GM12878 (cell line): ENCODE data around the gene SYNGR3. TPM values are rescaled to one million over a fixed set of nuclear protein-coding genes. Genes with fewer than 3 reads are reported as not detected.

Experiments used
- BMI1 ChIP-seq: fragments of 450-650 bp; IDR thresholded peaks from 2 replicates; pipeline ENCODE4 v1.6.1; 2016; ENCODE audit warnings: mild to moderate bottlenecking, moderate library complexity, borderline replicate concordance
- CBFB ChIP-seq: IDR thresholded peaks from 2 replicates; pipeline ENCODE4 v1.6.1; 2016; ENCODE audit warnings: antibody characterized with exemption, low read depth
- CREM ChIP-seq: IDR thresholded peaks from 2 replicates; pipeline ENCODE4 v1.6.1; 2014; ENCODE audit warnings: antibody characterized with exemption, low read depth
- EGR1 ChIP-seq, 2 experiments: IDR thresholded peaks; 1 replicate in 1 of 2; 2 replicates in 1 of 2; pipeline ENCODE4 v1.6.1; 2011 to 2012; ENCODE audit warnings: low read depth in 2 of 2, low read length in 2 of 2, borderline replicate concordance in 1 of 2, mild to moderate bottlenecking in 1 of 2, moderate library complexity in 1 of 2
- EZH2 ChIP-seq: IDR thresholded peaks from 2 replicates; pipeline ENCODE4 v1.6.1; 2012; ENCODE audit warnings: low read depth, mild to moderate bottlenecking, control low read depth, inconsistent platforms, low read length, borderline replicate concordance; ENCODE audit not compliant: control insufficient read depth
- FOS ChIP-seq: IDR thresholded peaks from 3 replicates; pipeline ENCODE4 v1.6.1; 2011; ENCODE audit warnings: borderline replicate concordance; ENCODE audit not compliant: insufficient read length; ENCODE audit errors: extremely low read depth
- GATAD2B ChIP-seq: fragments of 450-650 bp; conservative IDR thresholded peaks from 2 replicates; pipeline ENCODE4 v1.6.1; 2017; ENCODE audit warnings: low read depth, mild to moderate bottlenecking, moderate library complexity
- IRF4 ChIP-seq: IDR thresholded peaks from 2 replicates; pipeline ENCODE4 v1.6.1; 2011; ENCODE audit warnings: low read depth, low read length
- IRF5 ChIP-seq: fragments of 450-650 bp; IDR thresholded peaks from 2 replicates; pipeline ENCODE4 v1.6.1; 2017; ENCODE audit warnings: borderline replicate concordance
- JUND ChIP-seq: IDR thresholded peaks from 2 replicates; pipeline ENCODE4 v1.6.1; 2012; ENCODE audit warnings: low read depth, mild to moderate bottlenecking, low read length, improper control_type of control experiment, moderate library complexity
- KLF5 ChIP-seq: fragments of 450-650 bp; IDR thresholded peaks from 2 replicates; pipeline ENCODE4 v1.6.1; 2014; ENCODE audit warnings: mild to moderate bottlenecking; ENCODE audit not compliant: partially characterized antibody
- NFYA ChIP-seq: IDR thresholded peaks from 2 replicates; pipeline ENCODE4 v1.6.1; 2011; ENCODE audit warnings: low read depth, mild to moderate bottlenecking, low read length, improper control_type of control experiment, borderline replicate concordance
- NFYB ChIP-seq: IDR thresholded peaks from 2 replicates; pipeline ENCODE4 v1.6.1; 2011; ENCODE audit warnings: low read depth, mild to moderate bottlenecking, low read length, improper control_type of control experiment, moderate library complexity; ENCODE audit not compliant: insufficient read depth
- RB1 ChIP-seq: fragments of 450-650 bp; formaldehyde crosslinking; IDR thresholded peaks from 2 replicates; pipeline ENCODE4 v1.6.1; 2017; ENCODE audit warnings: mild to moderate bottlenecking, borderline replicate concordance
- RFX5 ChIP-seq: IDR thresholded peaks from 2 replicates; pipeline ENCODE4 v1.6.1; 2011; ENCODE audit warnings: low read depth, low read length, improper control_type of control experiment
- RUNX3 ChIP-seq: IDR thresholded peaks from 2 replicates; pipeline ENCODE4 v1.6.1; 2012; ENCODE audit warnings: low read length, inconsistent platforms
- TCF12 ChIP-seq: IDR thresholded peaks from 2 replicates; pipeline ENCODE4 v1.6.1; 2011; ENCODE audit warnings: low read depth, mild to moderate bottlenecking, low read length
- WRNIP1 ChIP-seq: IDR thresholded peaks from 2 replicates; pipeline ENCODE4 v1.6.1; 2011; ENCODE audit warnings: low read depth, low read length, improper control_type of control experiment, borderline replicate concordance
- ZNF24 ChIP-seq: fragments of 450-650 bp; IDR thresholded peaks from 2 replicates; pipeline ENCODE4 v1.6.1; 2017; ENCODE audit warnings: antibody characterized with exemption, mild to moderate bottlenecking
- ZNF687 ChIP-seq: fragments of 450-650 bp; IDR thresholded peaks from 2 replicates; pipeline ENCODE4 v1.6.1; 2017; ENCODE audit warnings: mild to moderate bottlenecking, moderate library complexity
- polyA plus RNA-seq, 11 experiments: library from polyadenylated mRNA; depleted of rRNA in 4 of 11; unstranded in 6 of 11; stranded (reverse) in 5 of 11; fragments of >200 nt; fragmentation: Nextera tagmentation in 4 of 11; fragmentation: Illumina TruSeq in 1 of 11; extraction: Ambion mirVana in 4 of 11; extraction: Trizol in 1 of 11; gene quantifications; 1 replicate in 1 of 11; 2 replicates in 10 of 11; pipeline versions ENCODE4 v1.2.1 to v1.2.3, GENCODE V29; 2011 to 2016; ENCODE audit warnings: inconsistent platforms in 2 of 11, missing spikeins in 2 of 11, low read depth in 1 of 11
- total RNA-seq, 4 experiments: library from RNA; depleted of rRNA in 3 of 4; stranded (reverse); fragments of >200 nt in 3 of 4; fragmentation: Illumina TruSeq in 1 of 4; extraction: Trizol in 1 of 4; gene quantifications; 2 replicates each; pipeline versions ENCODE4 v1.2.1 to v1.2.3, GENCODE V29; 2013 to 2021
- TF ChIP-seq, protein P1 (sequence below): fragments of 450-650 bp; conservative IDR thresholded peaks from 2 replicates; pipeline ENCODE4 v1.6.1; 2017; ENCODE audit warnings: mild to moderate bottlenecking, moderate library complexity
- TF ChIP-seq, protein P2 (sequence below): IDR thresholded peaks from 2 replicates; pipeline ENCODE4 v1.6.1; 2012; ENCODE audit warnings: low read depth, low read length, improper control_type of control experiment

The SYNGR3 gene
- total and polyA plus RNA-seq, 10 of the 15 experiments (the other 5 are each of a cell fraction or from before 2014, with no cell fraction given): 1.2 to 18.1 (median 6.6) TPM

DNA sequence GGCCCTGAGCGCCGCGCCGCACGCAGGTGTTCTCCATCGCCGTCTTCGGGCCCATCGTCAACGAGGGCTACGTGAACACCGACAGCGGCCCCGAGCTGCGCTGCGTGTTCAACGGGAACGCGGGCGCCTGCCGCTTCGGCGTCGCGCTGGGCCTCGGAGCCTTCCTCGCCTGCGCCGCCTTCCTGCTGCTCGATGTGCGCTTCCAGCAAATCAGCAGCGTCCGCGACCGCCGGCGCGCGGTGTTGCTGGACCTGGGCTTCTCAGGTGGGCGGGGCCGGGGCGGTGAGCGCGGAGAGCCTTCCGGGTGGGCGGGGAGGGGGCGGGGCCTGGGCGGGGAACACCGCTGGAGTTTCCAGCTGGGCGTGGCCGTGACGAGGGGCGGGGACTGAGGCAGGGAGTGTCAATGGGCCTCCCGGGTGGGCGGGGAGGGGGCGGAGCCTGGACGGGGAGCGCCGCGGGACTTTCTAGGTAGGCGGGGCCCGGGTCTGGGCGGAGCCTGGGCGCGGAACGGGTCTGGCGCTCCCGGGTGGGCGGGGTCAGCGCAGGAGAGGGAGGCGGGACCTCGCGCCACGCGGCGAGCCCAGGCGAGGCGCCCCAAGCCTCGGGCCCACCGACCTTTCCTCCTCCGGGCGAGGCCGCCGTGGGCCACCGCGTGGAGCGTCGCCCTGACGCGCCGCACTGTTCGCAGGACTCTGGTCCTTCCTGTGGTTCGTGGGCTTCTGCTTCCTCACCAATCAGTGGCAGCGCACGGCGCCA lies 2.4 kb downstream of the SYNGR3 start (continued):
- TF ChIP-seq IRF5: no peak
- peak; percentile 37; the same call in 1 of the 2 replicates for TF ChIP-seq RFX5
- TF ChIP-seq, protein P1, sequence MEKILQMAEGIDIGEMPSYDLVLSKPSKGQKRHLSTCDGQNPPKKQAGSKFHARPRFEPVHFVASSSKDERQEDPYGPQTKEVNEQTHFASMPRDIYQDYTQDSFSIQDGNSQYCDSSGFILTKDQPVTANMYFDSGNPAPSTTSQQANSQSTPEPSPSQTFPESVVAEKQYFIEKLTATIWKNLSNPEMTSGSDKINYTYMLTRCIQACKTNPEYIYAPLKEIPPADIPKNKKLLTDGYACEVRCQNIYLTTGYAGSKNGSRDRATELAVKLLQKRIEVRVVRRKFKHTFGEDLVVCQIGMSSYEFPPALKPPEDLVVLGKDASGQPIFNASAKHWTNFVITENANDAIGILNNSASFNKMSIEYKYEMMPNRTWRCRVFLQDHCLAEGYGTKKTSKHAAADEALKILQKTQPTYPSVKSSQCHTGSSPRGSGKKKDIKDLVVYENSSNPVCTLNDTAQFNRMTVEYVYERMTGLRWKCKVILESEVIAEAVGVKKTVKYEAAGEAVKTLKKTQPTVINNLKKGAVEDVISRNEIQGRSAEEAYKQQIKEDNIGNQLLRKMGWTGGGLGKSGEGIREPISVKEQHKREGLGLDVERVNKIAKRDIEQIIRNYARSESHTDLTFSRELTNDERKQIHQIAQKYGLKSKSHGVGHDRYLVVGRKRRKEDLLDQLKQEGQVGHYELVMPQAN: peak; percentile 13; the same call in 1 of the 2 replicates
- TF ChIP-seq NFYA: no peak
- TF ChIP-seq GATAD2B: peak; percentile 73
- TF ChIP-seq NFYB: 0 out of 2 replicates have a peak, but pooled peaks have one; percentile 32
- TF ChIP-seq RB1: peak; percentile 11; the same call in 1 of the 2 replicates
- peak in 1 of 2 experiments; percentile 42; a peak in 2 of 3 replicates for TF ChIP-seq EGR1 (IDR thresholded peaks at IDR 0.05; ENCODE audit: borderline replicate concordance in 1 of 2, low read depth in 2 of 2, low read length in 2 of 2)
- TF ChIP-seq WRNIP1: no peak
- no peak for TF ChIP-seq FOS
- no peak for TF ChIP-seq TCF12
- TF ChIP-seq RUNX3: no peak
- TF ChIP-seq KLF5: peak; percentile 35
- TF ChIP-seq BMI1: no peak
- TF ChIP-seq, protein P2, sequence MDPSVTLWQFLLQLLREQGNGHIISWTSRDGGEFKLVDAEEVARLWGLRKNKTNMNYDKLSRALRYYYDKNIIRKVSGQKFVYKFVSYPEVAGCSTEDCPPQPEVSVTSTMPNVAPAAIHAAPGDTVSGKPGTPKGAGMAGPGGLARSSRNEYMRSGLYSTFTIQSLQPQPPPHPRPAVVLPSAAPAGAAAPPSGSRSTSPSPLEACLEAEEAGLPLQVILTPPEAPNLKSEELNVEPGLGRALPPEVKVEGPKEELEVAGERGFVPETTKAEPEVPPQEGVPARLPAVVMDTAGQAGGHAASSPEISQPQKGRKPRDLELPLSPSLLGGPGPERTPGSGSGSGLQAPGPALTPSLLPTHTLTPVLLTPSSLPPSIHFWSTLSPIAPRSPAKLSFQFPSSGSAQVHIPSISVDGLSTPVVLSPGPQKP: no peak
- TF ChIP-seq JUND: no peak
- no peak for TF ChIP-seq CREM
- no peak for TF ChIP-seq CBFB
- TF ChIP-seq ZNF687: peak; percentile 93
- no peak for TF ChIP-seq ZNF24
- TF ChIP-seq EZH2: no peak
- no peak for TF ChIP-seq IRF4
